Gastroesophageal sphincter (tissue), 4 donors: ENCODE data around the gene ANXA2R. TPM values are rescaled to one million over a fixed set of nuclear protein-coding genes. Genes with fewer than 3 reads are reported as not detected.
"Not testable (repeated sequence)": the region's sequence is repeated elsewhere in the genome, so short reads cannot be mapped to it uniquely, and the experiment has no call there.

ENCODE experiments used
- ATAC-seq: fragments of 150-250 bp; one replicate; pipeline ENCODE4 v1.9.1; 2016; ENCODE audit warnings: mild to moderate bottlenecking, moderate library complexity
- H3K27ac ChIP-seq, 4 donors: fragments of 200-600 bp; sonication (generic) in 3 of 4; 1 replicate in 3 of 4; 2 replicates in 1 of 4; pipeline ENCODE4 v1.5.1; 2016 to 2019
- H3K27me3 ChIP-seq: fragments of 200-600 bp; sonication (generic); one replicate; pipeline ENCODE4 v1.5.1; 2019
- H3K36me3 ChIP-seq, 2 donors: fragments of 200-600 bp; sonication (generic); one replicate each; pipeline ENCODE4 v1.5.1; 2019; ENCODE audit warnings: control low read depth in 1 of 2
- H3K4me1 ChIP-seq, 3 donors: fragments of 200-600 bp; sonication (generic); 1 replicate in 2 of 3; 2 replicates in 1 of 3; pipeline ENCODE4 v1.5.1; 2016 to 2019; ENCODE audit warnings: control low read depth in 2 of 3
- H3K4me3 ChIP-seq, 2 donors: fragments of 200-600 bp; sonication (generic); one replicate each; pipeline ENCODE4 v1.5.1; 2019; ENCODE audit warnings: mild to moderate bottlenecking in 1 of 2, moderate library complexity in 1 of 2
- H3K9me3 ChIP-seq, 3 donors: fragments of 200-600 bp; sonication (generic); one replicate each; pipeline ENCODE4 v1.5.1; 2017 to 2019; ENCODE audit warnings: control low read depth in 2 of 3
- CTCF ChIP-seq, 4 experiments: fragments of 200-600 bp in 2 of 4; fragments of 450-650 bp in 2 of 4; sonication (generic) in 1 of 4; IDR thresholded peaks; one replicate each; pipeline ENCODE4 v1.5.1; 2017 to 2019; ENCODE audit warnings: antibody characterized with exemption in 4 of 4, mild to moderate bottlenecking in 2 of 4, moderate library complexity in 2 of 4
- EP300 ChIP-seq: sonication (generic); formaldehyde crosslinking; IDR thresholded peaks from one replicate; pipeline ENCODE4 v1.6.1; 2017; ENCODE audit warnings: antibody characterized with exemption, mild to moderate bottlenecking
- POLR2A ChIP-seq, 2 donors: fragments of 450-650 bp; IDR thresholded peaks; one replicate each; pipeline ENCODE4 v1.6.1; 2017; ENCODE audit warnings: antibody characterized with exemption in 2 of 2, mild to moderate bottlenecking in 2 of 2, moderate library complexity in 1 of 2
- POLR2AphosphoS5 ChIP-seq: sonication (generic); formaldehyde crosslinking; IDR thresholded peaks from one replicate; pipeline ENCODE4 v1.6.1; 2017; ENCODE audit warnings: antibody characterized with exemption
- whole genome bisulfite sequencing, 2 donors: methylation state at CpG; one replicate each; pipeline ENCODE4 v1.1.5; 2018; ENCODE audit warnings: low coverage in 1 of 2; 5-methylcytosine and 5-hydroxymethylcytosine counted together
- total RNA-seq, 4 donors: library from RNA; depleted of rRNA; stranded (reverse); fragments of >200 nt; gene quantifications; one replicate each; pipeline ENCODE4 v1.1.0, GENCODE V29; 2016

ANXA2R gene, protein sequence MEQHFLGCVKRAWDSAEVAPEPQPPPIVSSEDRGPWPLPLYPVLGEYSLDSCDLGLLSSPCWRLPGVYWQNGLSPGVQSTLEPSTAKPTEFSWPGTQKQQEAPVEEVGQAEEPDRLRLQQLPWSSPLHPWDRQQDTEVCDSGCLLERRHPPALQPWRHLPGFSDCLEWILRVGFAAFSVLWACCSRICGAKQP
- 1 to 10 TPM; 1.2 to 5.1 (median 2.1) TPM for total RNA-seq

- Histone ChIP-seq H3K9me3 (peaks cover 0 to 7% (median 0%) of the 10 kb centered on the region in 3 donors), H3K36me3 (no peaks in the 10 kb centered on the region), H3K4me1 (peaks cover 0 to 68% (median 0%) of the 10 kb centered on the region in 3 donors), H3K4me3 (peak within 1 kb of the TSS; percentile 63 to 87), H3K27me3 (peaks cover 68% of the 10 kb centered on the region), H3K27ac (peak within 1 kb of the TSS; percentile 89 to 94 (median 92))
- TF ChIP-seq POLR2A (IDR thresholded peaks at IDR 0.05) (peak in 1 of 2 donors; percentile 30), CTCF (IDR thresholded peaks at IDR 0.05) (peak; percentile 74 to 82 (median 75)), POLR2AphosphoS5 (peak; percentile 55), EP300 (no peak)
- WGBS, 2 donors: 6 to 11% methylated on average over 29 to 34 of the region's 47 CpGs
- ATAC-seq: peak; percentile 56
Measured at GRCh38 chr5:43040287-43041098, at the start of gene ANXA2R. Gene ANXA2R, minus strand, starts transcription at chr5:43040319. Its CDS starts 273 bp downstream, at chr5:43040046.

DNA sequence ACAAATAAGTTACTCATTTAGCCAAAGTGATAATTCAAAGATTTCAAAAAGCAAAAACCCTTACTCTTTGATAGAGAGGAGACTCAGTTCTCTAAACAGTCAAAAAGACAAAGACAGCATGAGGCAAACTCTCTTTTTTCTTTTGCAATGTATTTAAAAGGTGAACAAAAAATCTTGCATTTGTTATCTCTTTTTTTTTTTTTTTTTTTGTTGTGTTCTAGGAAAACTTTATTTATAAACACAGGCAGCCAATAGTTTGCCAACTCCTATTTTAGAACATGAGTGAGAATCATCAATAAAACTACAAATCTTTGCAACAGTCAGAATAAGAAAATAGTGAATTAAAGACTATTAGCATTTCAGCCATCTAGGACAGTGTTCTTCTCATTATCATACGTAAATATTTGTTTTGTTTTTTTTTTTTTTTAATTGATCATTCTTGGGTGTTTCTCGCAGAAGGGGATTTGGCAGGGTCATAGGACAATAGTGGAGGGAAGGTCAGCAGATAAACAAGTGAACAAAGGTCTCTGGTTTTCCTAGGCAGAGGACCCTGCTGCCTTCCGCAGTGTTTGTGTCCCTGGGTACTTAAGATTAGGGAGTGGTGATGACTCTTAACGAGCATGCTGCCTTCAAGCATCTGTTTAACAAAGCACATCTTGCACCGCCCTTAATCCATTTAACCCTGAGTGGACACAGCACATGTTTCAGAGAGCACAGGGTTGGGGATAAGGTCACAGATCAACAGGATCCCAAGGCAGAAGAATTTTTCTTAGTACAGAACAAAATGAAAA lies 46.2 kb upstream of the ANXA2R start:
- WGBS, 2 donors: 67% methylated on average over 1 of the region's 5 CpGs; no CpG with 5 or more reads in 1 of the 2 donors
- not testable (repeated sequence) for H3K27me3 ChIP-seq, H3K27ac ChIP-seq, H3K4me1 ChIP-seq, H3K4me3 ChIP-seq, H3K9me3 ChIP-seq, ATAC-seq
- H3K36me3 ChIP-seq: peaks cover 0 to 36% of the 10 kb centered on the region in 2 donors

DNA sequence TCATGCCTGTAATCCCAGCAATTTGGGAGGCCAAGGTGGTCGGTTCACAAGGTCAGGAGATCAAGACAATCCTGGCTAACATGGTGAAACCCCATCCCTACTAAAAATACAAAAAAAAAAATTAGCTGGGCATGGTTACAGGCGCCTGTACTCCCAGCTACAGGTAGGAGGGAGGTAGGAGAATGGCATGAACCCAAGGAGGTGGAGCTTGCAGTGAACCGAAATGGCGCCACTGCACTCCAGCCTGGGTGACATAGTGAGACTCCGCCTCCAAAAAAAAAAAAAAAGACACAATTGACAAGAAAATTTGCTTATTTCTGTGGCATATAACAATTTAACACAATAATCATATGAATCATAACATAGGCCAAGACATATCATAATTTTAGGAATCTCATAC lies 45.3 kb upstream of the ANXA2R start:
- no peaks in the 10 kb centered on the region for H3K27me3 ChIP-seq
- peaks cover 0 to 35% of the 10 kb centered on the region in 2 donors for H3K36me3 ChIP-seq
- WGBS, 2 donors: 94 to 98% methylated on average over 4 to 5 of the region's 5 CpGs
- H3K27ac ChIP-seq: no peak overlapping the region
- H3K4me3 ChIP-seq: no peak overlapping the region
- H3K9me3 ChIP-seq: no peaks in the 10 kb centered on the region
- no peak for TF ChIP-seq POLR2A (IDR thresholded peaks at IDR 0.05)
- TF ChIP-seq POLR2AphosphoS5: no peak
- TF ChIP-seq CTCF (IDR thresholded peaks at IDR 0.05): no peak
- TF ChIP-seq EP300: no peak
- ATAC-seq: no peak
- H3K4me1 ChIP-seq: no peaks in the 10 kb centered on the region

DNA sequence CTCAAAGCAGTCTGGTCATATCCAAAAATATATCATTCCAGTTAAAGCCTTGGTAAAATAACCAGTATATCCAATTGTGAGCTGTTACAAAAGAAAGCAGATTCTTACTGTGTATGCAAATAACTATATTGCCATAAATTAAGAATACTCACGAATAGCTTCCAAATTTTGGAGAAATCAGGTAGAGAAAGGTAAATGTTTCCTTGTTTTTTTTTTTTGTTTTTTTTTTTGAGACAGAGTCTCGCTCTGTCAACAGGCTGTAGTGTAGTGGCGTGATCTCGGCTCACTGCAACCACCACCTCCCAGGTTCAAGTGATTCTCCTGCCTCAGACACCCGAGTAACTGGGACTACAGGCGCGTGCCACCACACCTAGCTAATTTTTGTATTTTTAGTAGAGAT lies 44.3 kb upstream of the ANXA2R start:
- H3K4me1 ChIP-seq, H3K4me3 ChIP-seq, ATAC-seq, H3K27me3 ChIP-seq, H3K9me3 ChIP-seq, H3K27ac ChIP-seq: not testable (repeated sequence)
- peaks cover 0 to 37% of the 10 kb centered on the region in 2 donors for H3K36me3 ChIP-seq
- WGBS, 2 donors: 95 to 100% methylated on average over 3 to 7 of the region's 7 CpGs

- H3K36me3 ChIP-seq: peaks cover 0 to 60% of the 10 kb centered on the region in 2 donors
- not testable (repeated sequence) for ATAC-seq, H3K4me3 ChIP-seq, H3K27ac ChIP-seq, H3K27me3 ChIP-seq, H3K4me1 ChIP-seq, H3K9me3 ChIP-seq
- WGBS, 2 donors: 88 to 100% methylated on average over 1 to 2 of the region's 2 CpGs
Measured at GRCh38 chr5:43081345-43081744, 41.2 kb upstream of the ANXA2R start.

GRCh38 chr5:43078956-43079355 lies 38.8 kb upstream of the ANXA2R start:
- peaks cover 0 to 63% of the 10 kb centered on the region in 2 donors for H3K36me3 ChIP-seq
- no peak for ATAC-seq
- no peak for TF ChIP-seq EP300
- no peak for TF ChIP-seq CTCF (IDR thresholded peaks at IDR 0.05)
- no peak for TF ChIP-seq POLR2A (IDR thresholded peaks at IDR 0.05)
- no peak for TF ChIP-seq POLR2AphosphoS5
- no peak overlapping the region for H3K4me3 ChIP-seq
- no peaks in the 10 kb centered on the region for H3K27me3 ChIP-seq
- H3K4me1 ChIP-seq: peaks cover 0 to 9% (median 0%) of the 10 kb centered on the region in 3 donors
- 100% methylated on average over 2 of the region's 4 CpGs for WGBS, 2 donors
- H3K27ac ChIP-seq: no peak overlapping the region
- no peaks in the 10 kb centered on the region for H3K9me3 ChIP-seq

DNA sequence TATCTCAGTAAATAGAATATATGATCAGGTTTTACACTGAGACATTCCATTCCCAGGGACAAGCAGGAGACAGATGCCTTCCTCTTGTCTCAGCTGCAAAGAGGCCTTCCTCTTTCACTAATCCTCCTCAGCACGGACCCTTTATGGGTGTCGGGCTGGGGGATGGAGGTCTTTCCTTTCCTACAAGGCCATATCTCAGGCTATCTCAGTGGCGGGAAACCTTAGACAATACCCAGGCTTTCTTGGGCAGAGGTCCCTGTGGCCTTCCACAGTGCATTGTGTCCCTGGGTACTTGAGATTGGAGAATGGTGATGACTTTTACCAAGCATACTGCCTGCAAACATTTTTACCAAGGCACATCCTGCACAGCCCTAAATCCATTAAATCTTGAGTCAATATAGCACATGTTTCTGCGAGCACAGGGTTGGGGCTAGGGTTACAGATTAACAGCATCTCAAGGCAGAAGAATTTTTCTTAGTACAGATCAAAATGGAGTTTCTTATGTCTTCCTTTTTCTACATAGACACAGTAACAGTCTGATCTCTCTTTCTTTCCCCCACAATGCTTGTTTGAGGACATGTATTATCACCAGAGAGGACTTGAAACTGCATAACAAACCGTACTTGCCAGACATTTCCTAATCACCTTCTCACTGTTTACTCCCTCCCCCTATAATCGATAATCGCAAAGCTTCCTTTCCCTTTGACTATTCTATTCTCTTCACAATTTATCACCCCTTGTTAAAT lies 37.5 kb upstream of the ANXA2R start:
- not testable (repeated sequence) for H3K27me3 ChIP-seq, ATAC-seq, H3K9me3 ChIP-seq, H3K4me3 ChIP-seq, H3K4me1 ChIP-seq, H3K27ac ChIP-seq
- 80 to 93% methylated on average over 4 to 6 of the region's 7 CpGs for WGBS, 2 donors
- peaks cover 0 to 62% of the 10 kb centered on the region in 2 donors for H3K36me3 ChIP-seq
